DOHH2 (cell line): ENCODE measurements around the gene OS9.
"Not testable (repeated sequence)": the region's sequence is repeated elsewhere in the genome, so short reads cannot be mapped to it uniquely, and the experiment has no call there.

Experiments used
- H3F3A ChIP-seq: fragments of 200-600 bp; sonication (generic), shearing (Covaris generic); 2 replicates; pipeline ENCODE4 v1.6.0; 2016; ENCODE audit warnings: antibody characterized with exemption, mild to moderate bottlenecking; ENCODE audit not compliant: control insufficient read depth, insufficient read depth
- H3K27ac ChIP-seq: fragments of 200-600 bp; sonication (generic); 2 replicates; pipeline ENCODE4 v1.5.1; 2014; ENCODE audit warnings: low read depth, mild to moderate bottlenecking, low read length, moderate library complexity
- H3K27me3 ChIP-seq: fragments of 200-600 bp; sonication (generic); 2 replicates; pipeline ENCODE4 v1.6.1; 2014; ENCODE audit warnings: mild to moderate bottlenecking, low read length, mixed read lengths; ENCODE audit not compliant: control insufficient read depth
- H3K36me3 ChIP-seq: fragments of 200-600 bp; sonication (generic); 2 replicates; pipeline ENCODE4 v1.6.1; 2014; ENCODE audit warnings: mild to moderate bottlenecking, low read length, moderate library complexity, mixed read lengths; ENCODE audit not compliant: control insufficient read depth
- H3K4me1 ChIP-seq: fragments of 200-600 bp; sonication (generic); 2 replicates; pipeline ENCODE4 v1.6.1; 2014; ENCODE audit warnings: mild to moderate bottlenecking, low read length, mixed read lengths; ENCODE audit not compliant: control insufficient read depth
- H3K4me2 ChIP-seq: fragments of 200-600 bp; sonication (generic); 2 replicates; pipeline ENCODE4 v1.6.0; 2014; ENCODE audit warnings: mild to moderate bottlenecking, low read length, moderate library complexity
- H3K4me3 ChIP-seq: fragments of 200-600 bp; sonication (generic); 2 replicates; pipeline ENCODE4 v1.5.1; 2014; ENCODE audit warnings: mild to moderate bottlenecking, low read length, mixed read lengths
- H3K79me2 ChIP-seq: fragments of 200-600 bp; sonication (generic); 2 replicates; pipeline ENCODE4 v1.6.1; 2014; ENCODE audit warnings: mild to moderate bottlenecking, low read length, mixed read lengths; ENCODE audit not compliant: control insufficient read depth
- H3K9me2 ChIP-seq: fragments of 200-600 bp; sonication (generic); replicated peaks from 2 replicates; pipeline ENCODE4 v1.6.1; 2014; ENCODE audit warnings: mild to moderate bottlenecking, low read length, mixed read lengths; ENCODE audit not compliant: control insufficient read depth
- H3K9me3 ChIP-seq: fragments of 200-600 bp; sonication (generic); 2 replicates; pipeline ENCODE4 v1.6.1; 2014; ENCODE audit warnings: antibody characterized with exemption, low read length, mixed read lengths; ENCODE audit not compliant: control insufficient read depth, insufficient read depth
- H4K20me1 ChIP-seq: fragments of 200-600 bp; sonication (generic); 2 replicates; pipeline ENCODE4 v1.6.0; 2014; ENCODE audit warnings: low read depth, mild to moderate bottlenecking, antibody characterized with exemption, low read length, moderate library complexity; ENCODE audit not compliant: control insufficient read depth, insufficient read depth
- CTCF ChIP-seq: fragments of 200-600 bp; sonication (generic); IDR thresholded peaks from one replicate; pipeline ENCODE4 v1.5.1; 2014; ENCODE audit warnings: antibody characterized with exemption, mild to moderate bottlenecking, low read depth, low read length; ENCODE audit not compliant: poor library complexity, severe bottlenecking
- EZH2phosphoT487 ChIP-seq: fragments of 200-600 bp; sonication (generic); IDR thresholded peaks from 2 replicates; pipeline ENCODE4 v1.6.1; 2017; ENCODE audit warnings: borderline replicate concordance, mild to moderate bottlenecking, antibody characterized with exemption, low read length, moderate library complexity, mixed read lengths

The OS9 gene

GRCh38 chr12:57672801-57673200 is 21.1 kb upstream of the OS9 start:
- TF ChIP-seq EZH2phosphoT487 (no peak), CTCF (no peak)

DNA sequence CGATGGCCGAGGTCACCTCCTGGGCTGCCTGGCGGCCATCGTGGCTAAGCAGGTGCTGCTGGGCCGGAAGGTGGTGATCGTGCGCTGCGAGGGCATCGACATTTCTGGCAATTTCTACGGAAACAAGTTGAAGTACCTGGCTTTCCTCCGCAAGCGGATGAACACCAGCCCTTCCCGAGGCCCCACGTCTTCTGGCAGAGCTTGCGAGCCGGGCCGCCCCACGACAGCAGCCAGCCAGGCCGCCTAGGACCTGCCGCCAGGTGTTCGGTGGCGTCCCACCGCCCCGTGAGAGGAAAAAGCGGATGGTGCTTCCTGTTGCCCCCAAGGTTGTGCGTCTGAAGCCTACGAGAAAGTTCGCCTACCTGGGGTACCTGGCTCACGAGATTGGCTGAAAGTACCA is 19.2 kb upstream of the OS9 start:
- Histone ChIP-seq H3K9me2 (no peaks in the 10 kb centered on the region), H3K4me2 (no peak overlapping the region), H3K4me3 (no peak overlapping the region), H3K4me1 (no peaks in the 10 kb centered on the region), H3K79me2 (no peaks in the 10 kb centered on the region), H3F3A (no peaks in the 10 kb centered on the region), H4K20me1 (no peaks in the 10 kb centered on the region), H3K27ac (no peak overlapping the region), H3K36me3 (no peaks in the 10 kb centered on the region), H3K27me3 (peaks cover 3% of the 10 kb centered on the region; the same call in 1 of the 2 replicates), H3K9me3 (no peaks in the 10 kb centered on the region)
- TF ChIP-seq EZH2phosphoT487: no peak
- TF ChIP-seq CTCF: no peak

More at GRCh38 chr12:57672801-57673200, 21.1 kb upstream of the OS9 start:
- no peaks in the 10 kb centered on the region for H3K9me3 ChIP-seq
- H3K36me3 ChIP-seq: no peaks in the 10 kb centered on the region
- H3F3A ChIP-seq: no peaks in the 10 kb centered on the region
- H3K4me1 ChIP-seq: no peaks in the 10 kb centered on the region
- no peaks in the 10 kb centered on the region for H4K20me1 ChIP-seq
- H3K27me3 ChIP-seq: no peaks in the 10 kb centered on the region
- H3K9me2 ChIP-seq: no peaks in the 10 kb centered on the region
- H3K4me2 ChIP-seq: no peak overlapping the region
- H3K4me3 ChIP-seq: no peak overlapping the region
- no peaks in the 10 kb centered on the region for H3K79me2 ChIP-seq
- H3K27ac ChIP-seq: no peak overlapping the region

GRCh38 chr12:57677947-57678346 is 16.0 kb upstream of the OS9 start:
- H3K27me3 ChIP-seq, H3K4me3 ChIP-seq, H3K36me3 ChIP-seq, H4K20me1 ChIP-seq, H3K79me2 ChIP-seq, H3F3A ChIP-seq, H3K9me3 ChIP-seq, H3K9me2 ChIP-seq, H3K4me1 ChIP-seq, H3K4me2 ChIP-seq, H3K27ac ChIP-seq: not testable (repeated sequence)

DNA sequence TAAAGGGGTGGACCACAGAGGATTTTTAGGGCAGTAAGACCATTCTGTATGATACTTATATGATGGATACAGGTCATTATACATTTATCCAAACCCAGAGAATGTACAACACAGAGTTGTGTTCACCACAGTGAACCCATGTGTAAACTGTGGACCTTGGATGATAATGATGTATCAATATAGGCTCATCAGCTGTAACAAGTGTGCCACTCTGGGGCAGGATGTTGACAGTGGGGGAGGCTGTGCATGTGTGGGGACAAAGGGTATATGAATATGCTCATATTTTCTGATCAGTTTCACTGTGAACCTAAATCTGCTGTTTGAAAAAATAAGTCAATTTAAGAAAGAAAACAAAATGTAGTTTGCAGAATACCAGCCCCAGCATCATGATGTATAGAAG is 14.2 kb upstream of the OS9 start:
- H3K4me1 ChIP-seq: no peaks in the 10 kb centered on the region
- H3F3A ChIP-seq: no peaks in the 10 kb centered on the region
- H3K27ac ChIP-seq: no peak overlapping the region
- no peaks in the 10 kb centered on the region for H3K79me2 ChIP-seq
- TF ChIP-seq CTCF: no peak
- TF ChIP-seq EZH2phosphoT487: no peak
- H3K9me2 ChIP-seq: no peaks in the 10 kb centered on the region
- peaks cover 6% of the 10 kb centered on the region; the same call in 1 of the 2 replicates for H3K27me3 ChIP-seq
- no peak overlapping the region for H3K4me3 ChIP-seq
- no peaks in the 10 kb centered on the region for H3K9me3 ChIP-seq
- no peak overlapping the region for H3K4me2 ChIP-seq
- H4K20me1 ChIP-seq: no peaks in the 10 kb centered on the region
- H3K36me3 ChIP-seq: no peaks in the 10 kb centered on the region
